GM19240 (cell line): ENCODE data around the gene KRTAP5-1.

Source experiments
- DNase-seq: peaks from one replicate; pipeline ENCODE4 v3.0.0; 2011; ENCODE audit warnings: low spot score; ENCODE audit not compliant: insufficient read length

Gene KRTAP5-1

DNA sequence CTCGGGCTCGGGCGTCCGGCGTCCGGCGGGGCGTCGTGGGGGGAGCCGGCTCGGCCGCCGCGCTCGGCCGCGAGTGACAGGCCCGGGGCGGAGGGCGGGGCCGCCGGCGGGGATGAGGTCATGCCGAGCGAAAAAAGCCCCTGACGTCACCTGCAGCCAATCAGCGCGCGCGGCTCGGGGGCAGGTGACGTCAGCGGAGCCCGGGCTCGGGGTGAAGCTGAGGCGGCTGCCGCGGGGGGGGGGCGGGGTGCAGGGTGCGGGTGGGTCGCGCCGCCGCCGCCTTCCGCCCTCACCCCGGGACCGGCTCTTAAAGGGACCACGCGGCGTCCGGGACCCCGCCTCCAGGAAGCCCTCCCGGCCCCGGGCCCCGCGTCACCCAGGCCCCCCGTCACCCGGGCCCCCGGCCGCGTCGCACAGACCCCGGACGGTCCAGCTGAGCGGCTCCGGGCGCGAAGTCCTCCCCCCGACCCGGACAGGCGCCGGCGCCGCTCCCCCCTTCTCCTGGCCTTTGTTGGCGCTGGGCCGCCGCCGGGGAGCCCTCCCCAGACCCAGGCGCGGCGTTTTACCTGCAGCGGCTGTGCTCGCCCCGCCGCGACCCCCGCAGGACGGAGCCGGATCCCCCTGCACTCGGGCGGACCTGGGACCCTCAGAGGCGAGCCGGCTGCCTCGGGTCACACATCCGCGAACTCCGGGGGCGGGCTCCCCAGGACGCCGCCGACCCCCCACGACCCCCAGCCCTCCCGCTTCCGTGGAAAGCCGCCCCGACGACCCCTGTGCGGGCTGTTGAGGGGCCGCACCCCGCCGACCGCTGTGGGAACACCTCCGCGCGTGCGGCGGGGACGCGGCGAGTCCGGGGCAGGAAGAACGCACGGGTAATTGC is 12.6 kb downstream of the KRTAP5-1 start, which contains the start of gene DUSP8:
Gene DUSP8, minus strand, starts transcription at position 75 of the 880 bp plus-strand sequence. CDS start 6,445 bp downstream, outside the sequence.
- peak; percentile 78 for DNase-seq

DNA sequence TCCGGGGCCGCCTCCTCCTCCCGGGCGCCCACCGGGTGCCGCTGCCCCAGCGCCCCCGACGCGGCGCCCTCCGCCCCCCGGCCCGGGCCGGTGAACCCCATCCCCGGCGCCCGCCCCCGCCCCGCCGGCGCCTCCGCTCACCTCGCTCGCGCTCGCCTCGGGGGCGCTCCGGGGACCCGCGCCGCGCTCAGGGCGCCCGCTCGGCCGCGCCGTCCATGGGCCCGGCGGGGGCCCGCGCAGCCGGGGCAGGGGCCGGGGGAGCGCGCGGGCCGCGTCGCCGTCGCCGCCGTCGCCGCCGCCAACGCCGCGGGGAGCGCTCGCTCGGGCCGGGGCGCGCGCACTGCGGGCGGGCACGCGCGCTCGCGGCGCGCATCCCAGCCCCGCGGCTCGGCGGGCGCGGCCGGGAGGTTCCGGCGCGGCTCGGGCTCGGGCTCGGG is 13.3 kb downstream of the KRTAP5-1 start:
- no peak for DNase-seq

DNA sequence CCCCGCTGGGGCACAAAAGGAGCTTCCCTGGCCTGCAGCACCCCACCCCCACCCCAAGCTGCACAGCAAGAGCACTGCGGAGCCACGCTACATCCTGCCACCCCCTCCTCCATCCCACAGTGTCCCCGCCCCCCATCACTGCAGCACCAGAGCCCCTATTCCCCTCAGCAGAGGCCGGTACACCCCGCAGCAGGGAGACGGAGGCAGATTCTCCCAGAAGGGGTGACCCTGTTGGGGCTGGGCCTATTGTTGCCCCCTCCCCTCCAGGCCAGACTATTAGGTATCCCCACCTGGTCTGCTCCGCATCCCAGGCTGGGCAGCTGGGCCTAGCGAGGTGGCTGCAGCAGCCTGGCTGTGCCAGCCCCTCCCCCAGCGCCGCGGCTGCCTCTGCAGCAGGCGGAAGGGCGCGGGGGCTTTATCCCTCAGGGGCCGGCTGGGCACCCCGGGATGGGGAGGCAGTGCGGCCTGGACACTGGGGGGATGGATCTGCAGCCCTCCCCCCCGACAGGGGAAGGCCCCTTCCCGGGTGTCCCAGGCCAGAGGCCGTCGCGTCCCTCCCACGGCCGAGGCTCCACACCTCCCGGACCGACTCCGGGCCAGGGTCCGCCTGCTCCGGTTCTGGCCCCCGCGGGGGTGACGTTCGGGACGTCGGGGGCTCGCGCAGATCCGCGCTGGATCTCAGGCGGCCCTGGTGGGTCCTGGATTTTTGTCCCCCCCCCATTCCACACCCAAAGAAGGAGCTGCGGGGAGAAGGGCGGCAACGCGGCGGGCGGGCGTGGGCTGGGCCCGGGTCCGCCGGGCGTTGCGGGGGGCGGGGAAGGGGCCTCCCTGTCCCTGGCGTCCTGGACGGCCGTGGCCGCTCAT is 14.0 kb downstream of the KRTAP5-1 start:
- no peak for DNase-seq

DNA sequence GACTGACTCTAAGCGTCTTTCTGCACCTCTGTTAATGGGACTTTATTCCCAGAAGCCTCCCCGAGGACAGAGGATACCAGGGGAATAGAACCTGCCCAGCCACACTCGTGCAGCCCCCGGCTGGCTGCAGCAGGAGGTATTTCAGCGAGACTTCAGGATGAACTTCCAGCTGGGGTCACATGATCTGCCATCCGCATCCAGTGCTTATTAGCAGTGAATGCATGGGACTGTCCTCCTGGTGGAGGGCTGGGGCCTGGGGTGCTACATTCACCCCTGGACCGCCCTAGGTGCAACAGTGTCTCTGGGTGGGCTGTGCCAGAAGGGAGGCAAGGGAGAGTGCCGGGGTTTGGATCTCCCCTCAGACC is 14.6 kb downstream of the KRTAP5-1 start:
- no peak for DNase-seq

- no peak for DNase-seq
Observed at GRCh38 chr11:1570001-1570453, 15.1 kb downstream of the KRTAP5-1 start.

GRCh38 chr11:1569251-1569780 is 15.8 kb downstream of the KRTAP5-1 start:
- DNase-seq = no peak

DNA sequence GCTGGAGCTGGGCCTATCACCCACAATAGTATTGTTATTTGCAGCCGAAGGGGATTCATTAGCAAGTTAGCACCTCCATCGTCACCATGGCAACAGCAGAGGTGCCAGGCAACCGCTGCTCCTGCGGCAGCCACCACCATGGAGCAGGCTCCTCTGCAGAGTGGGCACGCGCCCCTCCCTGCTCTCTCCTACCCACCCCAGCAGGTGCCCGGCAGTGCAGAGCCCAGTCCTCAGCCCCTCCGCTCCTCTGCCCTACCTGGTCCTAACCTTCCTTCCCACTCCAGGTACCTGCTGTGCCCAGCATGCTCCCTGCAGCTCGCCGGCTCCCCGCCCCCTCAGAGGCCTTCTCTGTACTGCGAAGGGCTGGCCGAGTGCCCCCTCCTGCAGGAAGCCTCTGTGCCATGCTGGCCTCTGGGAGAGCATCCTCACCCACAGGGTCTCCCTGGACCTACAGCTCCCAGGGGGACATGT is 16.6 kb downstream of the KRTAP5-1 start:
- DNase-seq = no peak

- no peak for DNase-seq
Observed at GRCh38 chr11:1567721-1568100, 17.4 kb downstream of the KRTAP5-1 start.

- no peak for DNase-seq
Observed at GRCh38 chr11:1567052-1567720, 17.9 kb downstream of the KRTAP5-1 start.

- no peak for DNase-seq
Observed at GRCh38 chr11:1566381-1567051, 18.6 kb downstream of the KRTAP5-1 start.

GRCh38 chr11:1565904-1566247 is 19.2 kb downstream of the KRTAP5-1 start:
- DNase-seq = no peak

GRCh38 chr11:1565173-1565903 is 19.7 kb downstream of the KRTAP5-1 start:
- DNase-seq = no peak

GRCh38 chr11:1564535-1565172 is 20.4 kb downstream of the KRTAP5-1 start:
- no peak for DNase-seq

DNA sequence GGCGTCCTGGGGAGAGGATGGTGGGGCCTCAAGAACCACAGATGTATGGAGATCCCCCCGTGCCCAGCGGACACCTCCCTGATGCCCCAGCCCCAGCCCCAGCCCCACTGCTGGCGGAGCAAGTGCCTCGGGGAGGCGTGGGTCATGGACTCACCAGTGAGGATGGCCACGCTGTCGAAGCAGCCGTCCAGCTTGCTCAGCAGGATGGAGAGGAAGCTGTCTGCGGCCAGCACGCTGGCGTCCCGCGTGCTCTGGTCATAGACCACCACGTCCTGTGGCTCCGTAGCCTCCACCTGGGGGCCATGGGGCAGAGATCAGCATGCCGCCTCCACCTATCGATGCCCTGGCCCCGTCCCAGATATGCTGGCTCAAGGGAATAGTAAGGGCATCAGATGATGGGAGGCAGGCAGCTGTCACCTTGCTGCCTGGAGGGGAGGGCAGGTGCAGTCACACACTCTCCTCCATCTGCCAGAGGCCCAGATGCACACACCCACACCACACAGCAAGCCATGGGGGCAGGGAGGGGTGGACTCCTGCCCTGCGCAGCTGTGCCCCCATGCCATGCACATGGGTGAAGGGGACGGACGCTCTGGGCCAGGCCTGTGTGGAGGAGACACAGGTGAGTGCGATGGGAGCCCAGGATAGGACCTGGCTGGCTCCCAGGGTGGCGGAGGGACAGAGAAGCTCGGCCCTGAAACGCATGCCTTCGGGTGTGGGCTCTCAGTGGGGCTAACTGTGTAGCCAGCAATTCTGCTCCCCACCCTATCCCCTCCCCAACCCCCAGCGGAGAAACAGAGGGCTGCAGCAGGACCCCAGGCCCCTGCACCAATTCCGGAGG is 21.2 kb downstream of the KRTAP5-1 start:
- DNase-seq = no peak

- DNase-seq = no peak
Observed at GRCh38 chr11:1563149-1563638, 21.9 kb downstream of the KRTAP5-1 start.

- DNase-seq = no peak
Observed at GRCh38 chr11:1562469-1563148, 22.5 kb downstream of the KRTAP5-1 start.

GRCh38 chr11:1561955-1562354 is 23.1 kb downstream of the KRTAP5-1 start:
- DNase-seq = no peak

DNA sequence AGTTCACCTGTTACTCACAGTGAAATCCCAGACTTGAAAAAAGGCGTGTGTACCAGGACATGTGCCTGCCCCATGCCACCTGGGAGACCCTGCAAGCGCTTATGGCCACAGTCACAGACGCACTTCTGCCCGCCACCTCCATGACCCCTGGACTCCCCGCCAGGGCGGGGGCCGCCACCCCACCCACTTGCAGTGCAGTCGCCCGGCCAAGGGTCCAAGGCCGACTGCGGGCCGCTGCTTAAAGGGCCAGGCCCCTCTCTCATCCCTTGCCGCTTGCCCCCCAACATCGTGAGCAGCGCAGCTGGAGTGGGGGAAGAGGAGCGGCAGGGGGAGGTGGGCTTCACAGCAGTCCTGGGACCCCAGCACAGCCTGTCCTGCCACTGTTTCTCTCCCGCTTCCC is 23.8 kb downstream of the KRTAP5-1 start:
- DNase-seq = no peak
